CD4-positive, alpha-beta T cell treated with Interleukin-6 for 4 hours (primary cell): ENCODE data around the gene TBCD.
"Not testable (repeated sequence)": the region's sequence is repeated elsewhere in the genome, so short reads cannot be mapped to it uniquely, and the experiment has no call there.

Source experiments
- DNase-seq: peaks from one replicate; pipeline ENCODE4 v3.0.0-alpha.2; 2020; ENCODE audit warnings: mixed read lengths

Gene TBCD

GRCh38 chr17:82767041-82767754 lies 15.3 kb downstream of the TBCD start:
- DNase-seq, result peak; percentile 51

GRCh38 chr17:82769041-82769440 lies 17.2 kb downstream of the TBCD start:
- no peak for DNase-seq

- DNase-seq, result no peak
These were observed 20.2 kb downstream of the TBCD start for GRCh38 chr17:82772026-82772425.

GRCh38 chr17:82774456-82774855 lies 22.6 kb downstream of the TBCD start:
- DNase-seq, result not testable (repeated sequence)

- DNase-seq, result peak; percentile 55
These were observed 23.3 kb downstream of the TBCD start for GRCh38 chr17:82775001-82775823.

GRCh38 chr17:82776454-82776853 lies 24.6 kb downstream of the TBCD start:
- no peak for DNase-seq

GRCh38 chr17:82777778-82778375 lies 26.0 kb downstream of the TBCD start:
- DNase-seq, result not testable (repeated sequence)

GRCh38 chr17:82779541-82779940 lies 27.7 kb downstream of the TBCD start:
- DNase-seq, result no peak

- DNase-seq, result no peak
These were observed 28.3 kb downstream of the TBCD start for GRCh38 chr17:82780195-82780594.

- no peak for DNase-seq
These were observed 29.4 kb downstream of the TBCD start for GRCh38 chr17:82780971-82781893.

GRCh38 chr17:82781894-82782274 lies 30.0 kb downstream of the TBCD start:
- DNase-seq, result peak; percentile 87

- DNase-seq, result no peak
These were observed 30.9 kb downstream of the TBCD start for GRCh38 chr17:82782657-82783207.

- no peak for DNase-seq
These were observed 31.6 kb downstream of the TBCD start for GRCh38 chr17:82783498-82783897.

GRCh38 chr17:82785581-82785980 lies 33.7 kb downstream of the TBCD start:
- not testable (repeated sequence) for DNase-seq

- no peak for DNase-seq
These were observed 34.6 kb downstream of the TBCD start for GRCh38 chr17:82786427-82786826.

- DNase-seq, result no peak
These were observed 35.4 kb downstream of the TBCD start for GRCh38 chr17:82787081-82787848.

GRCh38 chr17:82788206-82789001 lies 36.5 kb downstream of the TBCD start:
- DNase-seq, result no peak

GRCh38 chr17:82789051-82789592 lies 37.3 kb downstream of the TBCD start:
- DNase-seq, result no peak

- DNase-seq, result no peak
These were observed 37.9 kb downstream of the TBCD start for GRCh38 chr17:82789806-82790205.

- DNase-seq, result no peak
These were observed 38.5 kb downstream of the TBCD start for GRCh38 chr17:82790391-82790790.
